PFSK-1 (cell line): ENCODE measurements around the gene EN1. TPM values are rescaled to one million over a fixed set of nuclear protein-coding genes. Genes with fewer than 3 reads are reported as not detected.

ENCODE experiments used
- FOXP2 ChIP-seq: optimal IDR thresholded peaks from 2 replicates; pipeline ENCODE3; 2011; ENCODE audit warnings: borderline replicate concordance, control low read depth, inconsistent platforms; ENCODE audit not compliant: insufficient read depth; ENCODE audit errors: extremely low read length, extremely low read depth
- POLR2AphosphoS5 ChIP-seq: IDR thresholded peaks from 2 replicates; pipeline ENCODE4 v1.6.1; 2012; ENCODE audit warnings: low read depth, mild to moderate bottlenecking, control low read depth, low read length, moderate library complexity
- REST ChIP-seq, 2 experiments: IDR thresholded peaks; 2 replicates each; pipeline versions ENCODE4 v1.6.1 to v1.8.0; 2011 to 2012; ENCODE audit warnings: low read depth in 2 of 2, low read length in 2 of 2, control low read depth in 1 of 2, inconsistent platforms in 1 of 2, mild to moderate bottlenecking in 1 of 2, moderate library complexity in 1 of 2; ENCODE audit not compliant: insufficient read depth in 1 of 2
- SIN3A ChIP-seq: IDR thresholded peaks from 2 replicates; pipeline ENCODE4 v1.6.1; 2012; ENCODE audit warnings: mild to moderate bottlenecking, low read length, moderate library complexity, borderline replicate concordance; ENCODE audit not compliant: insufficient read depth
- TAF1 ChIP-seq: IDR thresholded peaks from 2 replicates; pipeline ENCODE4 v1.6.1; 2012; ENCODE audit warnings: low read length, control low read depth, borderline replicate concordance; ENCODE audit not compliant: insufficient read depth
- polyA plus RNA-seq: library from polyadenylated mRNA; unstranded; fragments of >200 nt; gene quantifications from one replicate; pipeline ENCODE4 v1.2.1, GENCODE V29; 2012; ENCODE audit warnings: low read depth, missing spikeins; ENCODE audit not compliant: insufficient read length

EN1 gene
- not detected for polyA plus RNA-seq

GRCh38 chr2:118846953-118847761 is at the start of gene EN1:
Gene EN1 (minus strand): TSS chr2:118847648. CDS start chr2:118847167, 481 bp downstream.
- TF ChIP-seq SIN3A: no peak
- no peak for TF ChIP-seq REST (IDR thresholded peaks at IDR 0.05; ENCODE audit: insufficient read depth in 1 of 2, low read depth in 2 of 2, low read length in 2 of 2)
- TF ChIP-seq FOXP2: no peak
- no peak for TF ChIP-seq POLR2AphosphoS5
- no peak for TF ChIP-seq TAF1

GRCh38 chr2:118893100-118893499 is 45.7 kb upstream of the EN1 start:
- TF ChIP-seq SIN3A (no peak), FOXP2 (no peak), POLR2AphosphoS5 (no peak), TAF1 (no peak), REST (IDR thresholded peaks at IDR 0.05; ENCODE audit: insufficient read depth in 1 of 2, low read depth in 2 of 2, low read length in 2 of 2) (no peak)

- TF ChIP-seq FOXP2 (no peak), TAF1 (no peak)
Observed at GRCh38 chr2:118889995-118890394, 42.5 kb upstream of the EN1 start.

- TF ChIP-seq SIN3A: no peak
Observed at GRCh38 chr2:118883792-118884191, 36.3 kb upstream of the EN1 start.

GRCh38 chr2:118882693-118883336 is 35.4 kb upstream of the EN1 start:
- TF ChIP-seq TAF1 (no peak), SIN3A (no peak), REST (IDR thresholded peaks at IDR 0.05; ENCODE audit: insufficient read depth in 1 of 2, low read depth in 2 of 2, low read length in 2 of 2) (no peak), POLR2AphosphoS5 (no peak), FOXP2 (no peak)
